A673 (cell line): ENCODE results near the gene LYRM4.

ENCODE experiments used
- EZH2 ChIP-seq: fragments of 200-600 bp; sonication (generic); IDR thresholded peaks from 2 replicates; pipeline ENCODE4 v1.6.1; 2017; ENCODE audit warnings: borderline replicate concordance, low read depth, mild to moderate bottlenecking, mixed read lengths, antibody characterized with exemption, low read length; ENCODE audit not compliant: poor library complexity, severe bottlenecking
- TF ChIP-seq, protein P1 (sequence below): fragments of 300-800, 200-600 bp; sonication (generic); conservative IDR thresholded peaks from 2 replicates; pipeline ENCODE4 v1.5.1; 2017; ENCODE audit warnings: low read depth, mild to moderate bottlenecking, antibody characterized with exemption, low read length, moderate library complexity, mixed read lengths

DNA sequence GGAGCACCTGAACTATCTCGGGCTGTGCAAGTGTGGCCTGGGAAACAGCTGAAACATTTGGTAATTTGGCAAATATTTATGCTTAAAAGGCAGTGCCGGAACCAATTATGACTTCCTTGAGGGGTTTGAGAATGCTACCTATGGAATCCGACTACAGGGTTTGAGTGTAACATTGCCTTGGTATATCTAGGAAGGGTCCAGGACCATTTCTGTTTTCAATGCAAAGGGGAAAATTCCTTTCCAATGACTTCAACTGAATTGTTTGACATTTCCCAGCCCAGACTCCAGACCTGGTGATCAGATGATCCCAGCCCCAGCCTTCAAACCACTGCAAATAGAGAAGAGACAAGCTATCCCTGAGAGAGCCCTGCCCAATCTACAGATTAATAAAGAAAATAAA lies 180.2 kb downstream of the LYRM4 start:
- TF ChIP-seq, protein P1, sequence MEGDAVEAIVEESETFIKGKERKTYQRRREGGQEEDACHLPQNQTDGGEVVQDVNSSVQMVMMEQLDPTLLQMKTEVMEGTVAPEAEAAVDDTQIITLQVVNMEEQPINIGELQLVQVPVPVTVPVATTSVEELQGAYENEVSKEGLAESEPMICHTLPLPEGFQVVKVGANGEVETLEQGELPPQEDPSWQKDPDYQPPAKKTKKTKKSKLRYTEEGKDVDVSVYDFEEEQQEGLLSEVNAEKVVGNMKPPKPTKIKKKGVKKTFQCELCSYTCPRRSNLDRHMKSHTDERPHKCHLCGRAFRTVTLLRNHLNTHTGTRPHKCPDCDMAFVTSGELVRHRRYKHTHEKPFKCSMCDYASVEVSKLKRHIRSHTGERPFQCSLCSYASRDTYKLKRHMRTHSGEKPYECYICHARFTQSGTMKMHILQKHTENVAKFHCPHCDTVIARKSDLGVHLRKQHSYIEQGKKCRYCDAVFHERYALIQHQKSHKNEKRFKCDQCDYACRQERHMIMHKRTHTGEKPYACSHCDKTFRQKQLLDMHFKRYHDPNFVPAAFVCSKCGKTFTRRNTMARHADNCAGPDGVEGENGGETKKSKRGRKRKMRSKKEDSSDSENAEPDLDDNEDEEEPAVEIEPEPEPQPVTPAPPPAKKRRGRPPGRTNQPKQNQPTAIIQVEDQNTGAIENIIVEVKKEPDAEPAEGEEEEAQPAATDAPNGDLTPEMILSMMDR = no peak
- TF ChIP-seq EZH2 = no peak
